H54 (cell line): ENCODE results near the gene EIF4E3.

ENCODE experiments used
- DNase-seq: peaks from one replicate; pipeline ENCODE4 v3.0.0; 2011; ENCODE audit warnings: low spot score, mixed read lengths; ENCODE audit not compliant: insufficient read length
- FAIRE-seq: peaks from 3 replicates; lab custom pipeline; 2011; peaks lifted over from hg19 to GRCh38; lab: Jason Lieb, UNC
- POLR2A ChIP-seq: IDR thresholded peaks from 2 replicates; pipeline ENCODE4 v1.6.1; 2011; ENCODE audit warnings: low read depth, mild to moderate bottlenecking, low read length

The EIF4E3 gene

DNA sequence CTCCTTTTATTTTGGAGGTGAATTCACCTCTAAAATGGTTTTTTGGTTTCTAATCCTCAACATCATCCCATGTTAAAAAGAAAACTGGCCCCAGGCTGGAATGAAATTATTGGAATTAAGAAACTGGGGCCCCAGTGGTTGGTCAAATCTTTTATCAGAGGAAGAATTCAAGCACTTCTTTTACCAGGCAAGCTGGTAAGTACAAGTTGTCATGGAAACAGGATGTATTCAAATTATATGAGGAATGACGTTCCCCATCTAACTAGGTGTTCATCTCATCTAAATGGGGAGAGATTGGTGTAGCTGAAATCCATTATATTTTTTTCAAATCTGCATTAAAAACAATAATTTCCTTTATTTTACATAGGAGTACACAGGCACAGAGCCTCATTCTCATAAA is 9.7 kb upstream of the EIF4E3 start:
- no peak for DNase-seq
- FAIRE-seq = no peak
- TF ChIP-seq POLR2A = no peak

DNA sequence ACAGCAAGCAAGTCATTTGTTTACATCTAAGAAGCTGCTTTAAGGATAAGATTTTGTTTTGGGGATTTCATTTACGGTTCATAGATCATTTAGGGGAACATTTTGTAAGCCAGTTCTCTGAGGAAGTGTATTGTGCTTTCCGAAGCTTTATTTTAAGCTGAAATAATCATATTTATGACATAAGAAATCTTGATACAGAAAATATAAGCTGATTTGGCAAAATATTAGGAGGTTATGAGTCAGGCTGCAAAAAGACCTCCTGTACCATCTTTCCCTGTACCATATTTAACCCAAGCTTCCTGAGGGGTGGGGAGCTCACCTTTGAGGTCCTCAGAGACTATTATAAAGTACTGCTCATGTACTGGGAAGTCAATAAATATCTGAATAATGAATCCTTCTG is 8.1 kb upstream of the EIF4E3 start:
- FAIRE-seq = no peak
- DNase-seq = no peak
- no peak for TF ChIP-seq POLR2A

DNA sequence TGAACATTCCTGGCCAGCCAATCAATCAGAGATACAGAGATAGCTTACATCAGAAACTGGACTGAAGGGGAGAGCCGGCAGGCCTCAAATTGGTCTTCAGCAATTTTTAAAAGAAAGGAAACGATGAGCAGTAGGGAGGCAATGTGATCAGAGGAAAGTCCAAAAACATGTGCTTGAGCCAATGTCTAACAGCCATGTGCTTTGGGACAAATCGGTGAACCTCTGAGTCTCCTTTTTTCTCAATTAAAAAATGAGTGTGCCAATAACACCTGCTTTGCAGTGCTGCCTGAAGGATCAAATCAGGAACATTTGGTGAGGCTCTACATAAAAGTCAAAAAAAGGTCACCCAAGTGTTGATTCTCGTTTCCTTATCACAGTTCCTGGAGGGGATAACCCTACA is 7.4 kb upstream of the EIF4E3 start:
- TF ChIP-seq POLR2A = no peak
- DNase-seq (no peak), FAIRE-seq (no peak)

DNA sequence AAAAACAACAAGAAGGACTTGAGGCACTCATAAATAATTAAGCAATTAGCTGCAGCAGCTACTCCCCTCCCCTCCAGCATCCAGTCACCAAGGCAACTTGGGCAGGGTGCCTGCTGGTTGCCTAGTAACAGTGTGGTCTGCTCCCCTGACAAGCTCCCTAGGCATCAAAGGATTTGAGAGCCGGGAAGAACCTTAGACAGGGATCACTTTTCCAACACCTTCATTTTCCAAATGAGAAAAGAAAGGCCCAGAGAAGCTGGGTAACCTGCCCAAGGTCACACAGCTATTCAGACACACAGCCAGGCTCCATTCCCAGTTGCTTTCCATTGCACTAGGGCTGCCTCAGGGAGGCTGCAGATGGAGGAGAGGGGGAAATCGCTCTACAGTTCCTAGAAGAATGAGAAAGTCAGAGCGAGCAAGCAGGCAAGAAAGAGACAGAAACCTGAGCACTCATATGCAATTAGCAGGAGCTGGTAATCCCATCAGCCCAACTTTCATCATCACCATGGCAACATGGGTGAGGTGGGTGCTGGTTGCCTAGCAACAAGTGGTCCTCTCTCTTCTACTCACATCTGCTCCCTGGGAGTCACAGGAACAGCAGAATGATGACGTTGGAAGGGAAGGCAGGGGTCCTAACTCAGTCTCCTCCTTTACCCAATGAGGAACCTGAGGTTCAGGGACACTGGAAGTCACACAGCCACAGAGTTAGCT is 3.6 kb upstream of the EIF4E3 start:
- DNase-seq (no peak), FAIRE-seq (no peak)
- no peak for TF ChIP-seq POLR2A

DNA sequence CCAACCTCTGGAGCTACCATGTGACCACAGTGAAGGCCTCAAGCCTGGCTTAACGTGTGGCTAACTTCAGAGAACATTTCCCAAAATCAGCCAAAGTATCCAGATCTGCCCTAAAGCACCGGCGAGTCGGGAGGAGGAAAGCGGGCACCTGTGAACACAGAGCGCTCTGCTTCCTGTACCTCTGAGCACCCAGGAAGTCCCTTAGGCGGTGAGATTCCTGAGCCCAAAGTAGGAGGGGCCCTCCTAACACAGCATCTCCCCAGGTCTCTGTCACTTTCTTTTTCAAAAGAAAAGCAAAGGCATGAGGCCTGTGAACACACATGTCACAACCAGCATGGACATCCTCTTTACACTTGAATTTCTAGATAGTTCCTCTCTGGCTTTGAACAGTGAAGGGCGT is 944 bp upstream of the EIF4E3 start:
- DNase-seq (no peak), FAIRE-seq (no peak)
- no peak for TF ChIP-seq POLR2A

DNA sequence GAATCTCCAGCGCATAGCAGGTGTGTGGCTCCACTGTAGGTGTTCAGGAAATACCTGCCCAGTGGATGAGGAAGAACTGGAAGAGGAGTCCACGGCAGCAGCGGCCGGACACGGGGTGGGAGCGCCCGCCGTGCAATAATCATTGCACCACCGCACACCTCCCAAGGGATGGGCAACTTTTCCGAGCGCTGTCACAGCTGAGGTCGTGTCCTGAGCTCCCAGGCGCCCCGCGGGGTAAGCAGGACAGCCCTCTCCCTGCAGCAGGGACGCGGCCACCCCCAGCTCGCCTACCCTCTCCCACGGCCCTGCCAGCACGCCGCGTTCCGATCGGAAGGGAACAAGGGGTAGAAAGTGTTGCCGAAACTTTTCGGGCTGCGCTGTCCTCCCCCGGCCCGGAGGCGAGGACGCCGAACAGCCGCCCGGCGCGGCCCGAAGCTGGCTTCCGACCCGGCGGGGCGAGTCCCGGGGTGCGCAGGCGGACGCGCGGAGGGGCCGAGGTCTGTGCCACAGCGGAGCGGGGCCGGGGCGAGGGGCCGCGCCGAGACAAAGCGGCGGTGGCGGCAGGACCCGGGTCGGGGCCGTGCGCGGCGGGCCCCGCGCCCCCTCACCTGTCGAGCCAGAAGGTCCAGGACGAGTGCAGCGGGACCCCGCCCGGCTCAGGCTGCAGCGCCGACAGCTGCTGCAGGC is 475 bp downstream of the EIF4E3 start:
- DNase-seq (peak; percentile 44), FAIRE-seq (no peak)
- no peak for TF ChIP-seq POLR2A

DNA sequence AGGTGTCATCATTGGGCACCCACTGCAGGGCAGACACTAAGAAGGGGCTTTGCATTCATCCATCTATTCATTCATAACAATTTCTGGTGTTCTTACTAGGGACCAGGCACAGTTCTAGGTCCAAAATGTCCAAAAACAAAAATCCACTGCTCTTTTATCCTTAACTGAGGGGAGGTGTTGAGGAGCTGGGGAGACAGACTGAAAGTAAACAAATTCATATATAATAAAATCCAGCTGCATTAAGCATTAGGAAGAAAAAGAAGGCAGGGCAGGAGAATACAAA is 1.1 kb downstream of the EIF4E3 start:
- FAIRE-seq = no peak
- no peak for TF ChIP-seq POLR2A

DNA sequence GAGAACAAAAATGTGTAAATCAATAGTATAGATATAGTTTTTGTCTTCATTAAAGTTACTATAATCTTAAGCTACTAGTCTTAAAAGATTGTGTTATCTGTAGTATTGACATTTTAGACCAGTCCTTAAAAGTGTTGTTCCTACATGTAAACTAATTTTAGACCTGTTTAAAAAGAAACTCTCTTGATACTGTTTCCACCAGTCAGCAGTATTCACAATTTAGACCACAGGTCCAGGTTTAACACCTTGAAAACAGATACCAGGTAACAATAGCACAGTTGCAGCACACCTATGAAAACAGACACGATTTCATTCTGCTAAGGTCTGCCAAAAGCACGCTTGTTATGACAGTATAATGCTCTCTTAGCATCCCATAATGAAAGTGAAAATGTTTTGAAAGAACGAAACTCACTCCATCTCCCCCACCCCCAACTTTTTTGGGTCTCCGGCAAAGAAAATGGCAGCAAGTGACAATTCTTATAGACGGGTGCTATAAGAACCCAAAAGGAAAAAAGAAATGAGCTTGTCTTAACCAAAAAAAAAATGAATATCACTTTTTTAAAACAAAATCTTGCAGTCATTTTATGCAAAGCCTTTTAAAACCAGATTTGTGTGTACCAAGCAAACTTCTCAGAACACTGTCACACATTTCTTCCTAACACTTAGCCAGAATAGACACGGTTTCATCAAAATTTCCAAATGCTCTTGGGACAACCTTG is 1.6 kb downstream of the EIF4E3 start:
- no peak for FAIRE-seq
- no peak for DNase-seq
- TF ChIP-seq POLR2A = no peak

More for the DNA sequence above, 1.1 kb downstream of the EIF4E3 start:
- no peak for DNase-seq

DNA sequence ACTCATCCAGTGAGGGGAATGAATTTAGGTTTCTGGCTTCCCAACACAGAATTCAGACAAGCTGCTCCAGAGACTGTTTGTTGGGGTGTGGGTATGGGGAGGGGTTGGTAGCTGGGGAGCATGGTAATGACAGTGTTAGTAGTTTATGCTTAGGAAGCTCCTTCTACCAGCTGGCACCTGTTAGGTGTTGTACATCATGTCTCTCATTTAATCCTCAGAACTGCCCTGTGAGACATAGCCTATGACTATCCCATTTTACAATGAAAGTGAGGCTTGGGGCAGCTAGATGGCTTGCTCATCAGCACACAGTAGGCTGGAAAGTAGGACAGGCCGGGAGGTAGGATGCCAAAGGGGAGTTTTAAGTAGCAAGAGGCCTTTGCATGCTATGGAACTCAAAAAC is 2.5 kb downstream of the EIF4E3 start:
- FAIRE-seq (no peak), DNase-seq (no peak)
- TF ChIP-seq POLR2A = no peak

DNA sequence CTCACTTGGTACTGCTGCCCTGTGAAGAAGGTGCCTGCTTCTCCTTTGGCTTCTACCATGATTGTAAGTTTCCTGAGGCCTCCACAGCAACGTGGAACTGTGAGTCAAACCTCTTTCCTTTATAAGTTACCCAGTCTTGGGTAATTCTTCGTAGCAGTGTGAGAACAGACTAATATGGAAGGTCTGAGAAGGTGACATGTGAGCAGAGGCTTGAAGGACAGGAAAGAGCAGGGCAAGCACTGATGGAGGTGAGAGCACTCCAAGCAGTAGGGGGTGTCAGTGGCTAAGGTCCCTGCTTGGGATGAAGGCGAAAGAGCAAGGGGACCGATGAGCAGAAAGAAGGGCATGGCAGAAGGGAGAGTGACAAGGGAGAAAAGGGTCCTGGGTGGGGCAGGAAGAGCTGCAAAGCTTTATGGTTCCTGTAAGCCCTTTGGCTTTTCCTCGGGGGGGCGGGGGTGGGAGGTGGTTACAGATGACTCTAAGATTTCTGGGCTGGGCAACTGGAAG is 3.5 kb downstream of the EIF4E3 start:
- no peak for TF ChIP-seq POLR2A
- DNase-seq = no peak
- no peak for FAIRE-seq

DNA sequence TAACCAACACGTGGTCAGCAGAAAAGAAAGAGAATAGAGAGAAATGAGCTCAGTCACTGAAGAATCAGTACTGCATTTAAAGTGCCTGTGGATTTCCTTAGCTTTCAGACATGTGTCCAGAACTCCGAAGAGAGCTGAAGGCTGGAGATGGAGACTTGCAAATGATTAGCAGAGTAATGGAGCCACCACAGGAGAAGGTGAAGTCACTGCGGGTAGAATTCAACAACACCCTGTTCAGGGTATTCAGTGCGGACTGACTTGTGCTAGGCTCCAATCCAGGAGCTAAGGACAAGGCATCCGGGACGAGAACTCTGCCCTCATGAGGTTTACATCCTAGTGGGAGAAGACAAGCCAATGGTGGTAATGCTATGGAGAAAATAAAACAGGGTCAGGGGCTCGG is 4.2 kb downstream of the EIF4E3 start:
- FAIRE-seq = no peak
- DNase-seq = no peak
- TF ChIP-seq POLR2A = no peak

DNA sequence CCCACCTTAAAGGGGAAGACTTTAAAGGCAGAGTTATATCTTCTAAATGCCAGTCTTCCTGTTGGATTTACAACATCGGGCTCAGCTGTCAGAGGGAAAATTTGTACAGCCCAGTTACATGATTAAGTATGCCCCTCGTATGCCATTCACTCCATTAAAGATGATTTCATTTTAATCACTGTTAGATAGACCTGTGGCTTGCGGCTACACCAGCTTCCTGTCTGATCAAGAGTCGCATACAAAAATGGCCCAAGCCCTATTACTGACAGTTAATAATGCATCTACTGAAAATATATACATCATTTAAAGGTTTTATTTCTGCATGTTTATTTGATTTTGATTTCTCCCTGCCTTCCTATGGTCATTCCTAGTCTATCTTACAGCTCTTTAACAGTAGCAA is 7.1 kb downstream of the EIF4E3 start:
- DNase-seq (no peak), FAIRE-seq (no peak)
- TF ChIP-seq POLR2A = no peak

DNA sequence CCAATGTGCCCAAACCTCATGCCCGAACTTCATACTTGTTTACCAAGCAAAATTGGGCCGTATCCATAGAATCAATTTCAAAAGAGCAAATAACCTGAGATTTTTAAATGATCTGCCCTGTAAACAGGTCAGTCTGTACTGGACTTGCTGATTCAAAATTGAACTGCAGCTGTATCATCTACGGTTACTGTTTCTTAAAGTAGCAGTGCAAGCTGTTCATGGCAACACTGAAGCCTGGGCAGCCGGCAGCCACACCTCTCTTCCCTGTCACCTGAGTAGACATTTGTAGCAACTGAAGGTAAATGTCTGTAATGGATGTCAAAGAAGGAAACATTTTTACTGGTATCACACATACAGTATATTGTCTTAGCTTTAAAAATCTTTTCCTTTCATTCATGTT is 10.6 kb downstream of the EIF4E3 start:
- TF ChIP-seq POLR2A = no peak
- no peak for DNase-seq
- no peak for FAIRE-seq

DNA sequence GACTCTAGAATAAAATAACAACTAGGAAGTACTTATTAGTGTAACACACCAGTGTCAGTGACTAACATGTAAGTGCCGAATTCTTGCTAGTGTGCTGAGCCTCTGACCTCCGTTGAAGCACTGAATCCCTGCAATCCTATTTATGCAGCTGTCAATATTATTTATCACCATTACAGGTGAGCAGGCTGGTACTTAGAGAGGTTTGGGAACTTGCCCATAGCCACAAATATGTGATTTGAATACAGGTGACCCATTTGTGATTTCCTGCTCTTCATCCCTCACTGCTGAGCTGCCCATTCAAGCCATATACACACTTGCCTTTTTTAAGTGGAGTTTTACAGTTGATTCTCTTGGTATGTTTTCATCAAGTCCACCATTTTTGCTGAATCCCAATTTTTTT is 12.2 kb downstream of the EIF4E3 start:
- DNase-seq (no peak), FAIRE-seq (no peak)
- TF ChIP-seq POLR2A = no peak
